Hematopoietic multipotent progenitor cell treated with erythropoietin and hydrocortisone succinate and interleukin-3 and kit ligand, for 6 days (in vitro differentiated cells): ENCODE results near the gene PC.

Experiments used
- DNase-seq: peaks from one replicate; pipeline ENCODE4 v3.0.0-alpha.2; 2015

PC gene

GRCh38 chr11:66864924-66865697 is 93.1 kb downstream of the PC start:
- no peak for DNase-seq

GRCh38 chr11:66864172-66864901 is 93.8 kb downstream of the PC start:
- no peak for DNase-seq

GRCh38 chr11:66863428-66864125 is 94.6 kb downstream of the PC start:
- no peak for DNase-seq

GRCh38 chr11:66862559-66863037 is 95.6 kb downstream of the PC start:
- DNase-seq, result no peak

GRCh38 chr11:66861774-66862558 is 96.2 kb downstream of the PC start:
- DNase-seq, result no peak

- DNase-seq, result no peak
Observed at GRCh38 chr11:66861038-66861773, 97.0 kb downstream of the PC start.

GRCh38 chr11:66860449-66860831 is 97.7 kb downstream of the PC start:
- DNase-seq, result no peak

GRCh38 chr11:66859686-66860448 is 98.3 kb downstream of the PC start:
- peak; percentile 46 for DNase-seq

- no peak for DNase-seq
Observed at GRCh38 chr11:66858939-66859685, 99.1 kb downstream of the PC start.

- no peak for DNase-seq
Observed at GRCh38 chr11:66858186-66858938, 99.8 kb downstream of the PC start.

GRCh38 chr11:66857927-66858185 is 100.3 kb downstream of the PC start:
- DNase-seq, result no peak

- DNase-seq, result peak; percentile 42
Observed at GRCh38 chr11:66857234-66857926, 100.8 kb downstream of the PC start.

- peak; percentile 41 for DNase-seq
Observed at GRCh38 chr11:66856496-66857233, 101.5 kb downstream of the PC start, which contains the start of gene LRFN4. TSS of gene LRFN4 (plus strand) at chr11:66857064. CDS start at chr11:66857745, 681 bp downstream.

GRCh38 chr11:66855574-66856495 is 102.3 kb downstream of the PC start:
- peak; percentile 96 for DNase-seq

- DNase-seq, result no peak
Observed at GRCh38 chr11:66854729-66855211, 103.4 kb downstream of the PC start.

- no peak for DNase-seq
Observed at GRCh38 chr11:66854231-66854661, 103.9 kb downstream of the PC start.
